ENCODE results near the gene SIK3.

The SIK3 gene

GRCh38 chr11:117062498-117062897 is 35.7 kb downstream of the SIK3 start:
- TF ChIP-seq CTCF (conservative IDR thresholded peaks at IDR 0.05; ENCODE audit: low read depth, low read length) = no peak
- H3K4me3 ChIP-seq (ENCODE audit: low read depth, low read length) = no peak overlapping the region
- DNase-seq (ENCODE audit: low read depth) = no peak

GRCh38 chr11:117061256-117061655 is 37.0 kb downstream of the SIK3 start:
- no peak overlapping the region for H3K4me3 ChIP-seq (ENCODE audit: low read depth, low read length)
- DNase-seq (ENCODE audit: low read depth) = no peak
- TF ChIP-seq CTCF (conservative IDR thresholded peaks at IDR 0.05; ENCODE audit: low read depth, low read length) = no peak

- no peak for DNase-seq (ENCODE audit: low read depth)
- TF ChIP-seq CTCF (conservative IDR thresholded peaks at IDR 0.05; ENCODE audit: low read depth, low read length) = no peak
Measured at GRCh38 chr11:117059611-117060148, 38.5 kb downstream of the SIK3 start.

GRCh38 chr11:117058761-117059261 is 39.4 kb downstream of the SIK3 start:
- no peak for DNase-seq (ENCODE audit: low read depth)
- TF ChIP-seq CTCF (conservative IDR thresholded peaks at IDR 0.05; ENCODE audit: low read depth, low read length) = no peak
- H3K4me3 ChIP-seq (ENCODE audit: low read depth, low read length) = no peak overlapping the region

More at GRCh38 chr11:117059611-117060148, 38.5 kb downstream of the SIK3 start:
- H3K4me3 ChIP-seq (ENCODE audit: low read depth, low read length) = no peak overlapping the region

- no peak for TF ChIP-seq CTCF (conservative IDR thresholded peaks at IDR 0.05; ENCODE audit: low read depth, low read length)
- H3K4me3 ChIP-seq (ENCODE audit: low read depth, low read length) = no peak overlapping the region
- no peak for DNase-seq (ENCODE audit: low read depth)
Measured at GRCh38 chr11:117057727-117058126, 40.5 kb downstream of the SIK3 start.

GRCh38 chr11:117057317-117057716 is 40.9 kb downstream of the SIK3 start:
- no peak overlapping the region for H3K4me3 ChIP-seq (ENCODE audit: low read depth, low read length)
- TF ChIP-seq CTCF (conservative IDR thresholded peaks at IDR 0.05; ENCODE audit: low read depth, low read length) = no peak
- DNase-seq (ENCODE audit: low read depth) = no peak

- no peak overlapping the region for H3K4me3 ChIP-seq (ENCODE audit: low read depth, low read length)
- DNase-seq (ENCODE audit: low read depth) = no peak
- TF ChIP-seq CTCF (conservative IDR thresholded peaks at IDR 0.05; ENCODE audit: low read depth, low read length) = no peak
Measured at GRCh38 chr11:117055469-117055868, 42.8 kb downstream of the SIK3 start.
